ENCODE measurements around the gene RASSF3.
"Not testable (repeated sequence)": the region's sequence is repeated elsewhere in the genome, so short reads cannot be mapped to it uniquely, and the experiment has no call there.

RASSF3 gene

GRCh38 chr12:64610079-64610659 lies at the start of gene RASSF3:
RASSF3 (plus strand) TSS chr12:64610495; CDS start chr12:64610633, 138 bp downstream.
- DNase-seq (ENCODE audit: low spot score): peak; percentile 73

- no peak for DNase-seq (ENCODE audit: low spot score)
Measured at GRCh38 chr12:64561302-64562136, 48.8 kb upstream of the RASSF3 start.

- DNase-seq (ENCODE audit: low spot score): no peak
Measured at GRCh38 chr12:64566122-64566521, 44.2 kb upstream of the RASSF3 start.

GRCh38 chr12:64566831-64567517 lies 43.3 kb upstream of the RASSF3 start:
- no peak for DNase-seq (ENCODE audit: low spot score)

GRCh38 chr12:64567570-64567969 lies 42.7 kb upstream of the RASSF3 start:
- no peak for DNase-seq (ENCODE audit: low spot score)

- no peak for DNase-seq (ENCODE audit: low spot score)
Measured at GRCh38 chr12:64568298-64568697, 42.0 kb upstream of the RASSF3 start.

- no peak for DNase-seq (ENCODE audit: low spot score)
Measured at GRCh38 chr12:64569923-64570691, 40.2 kb upstream of the RASSF3 start.

- DNase-seq (ENCODE audit: low spot score): no peak
Measured at GRCh38 chr12:64571411-64571810, 38.9 kb upstream of the RASSF3 start.

GRCh38 chr12:64572241-64572640 lies 38.1 kb upstream of the RASSF3 start:
- DNase-seq (ENCODE audit: low spot score): no peak

- no peak for DNase-seq (ENCODE audit: low spot score)
Measured at GRCh38 chr12:64574837-64575236, 35.5 kb upstream of the RASSF3 start.

GRCh38 chr12:64577046-64577445 lies 33.2 kb upstream of the RASSF3 start:
- DNase-seq (ENCODE audit: low spot score): no peak

GRCh38 chr12:64578566-64578965 lies 31.7 kb upstream of the RASSF3 start:
- DNase-seq (ENCODE audit: low spot score): no peak

GRCh38 chr12:64580681-64581080 lies 29.6 kb upstream of the RASSF3 start:
- no peak for DNase-seq (ENCODE audit: low spot score)

GRCh38 chr12:64582114-64582513 lies 28.2 kb upstream of the RASSF3 start:
- no peak for DNase-seq (ENCODE audit: low spot score)

GRCh38 chr12:64582862-64583261 lies 27.4 kb upstream of the RASSF3 start:
- no peak for DNase-seq (ENCODE audit: low spot score)

GRCh38 chr12:64583395-64583770 lies 26.9 kb upstream of the RASSF3 start:
- DNase-seq (ENCODE audit: low spot score): not testable (repeated sequence)

- peak; percentile 7 for DNase-seq (ENCODE audit: low spot score)
Measured at GRCh38 chr12:64583771-64584421, 26.4 kb upstream of the RASSF3 start.

- DNase-seq (ENCODE audit: low spot score): no peak
Measured at GRCh38 chr12:64585104-64585503, 25.2 kb upstream of the RASSF3 start.

GRCh38 chr12:64587447-64587846 lies 22.8 kb upstream of the RASSF3 start:
- DNase-seq (ENCODE audit: low spot score): no peak

- DNase-seq (ENCODE audit: low spot score): no peak
Measured at GRCh38 chr12:64590183-64590582, 20.1 kb upstream of the RASSF3 start.

GRCh38 chr12:64595863-64596793 lies 14.2 kb upstream of the RASSF3 start:
- no peak for DNase-seq (ENCODE audit: low spot score)

Data from CD4-positive, alpha-beta T cell treated with Interleukin-2 at 100 ng/mL for 4 hours (primary cell).